Measurements from ENCODE around the gene GCAT. TPM values are rescaled to one million over a fixed set of nuclear protein-coding genes. Genes with fewer than 3 reads are reported as not detected.
A peak's percentile ranks its signal among the peaks of the same experiment; 100 is the strongest.

GCAT gene
- total and polyA plus RNA-seq, 2 of the 4 experiments (the other 2 are of a cell fraction): 20.6 to 32.3 TPM

GRCh38 chr22:37808294-37808657, 542 bp downstream of the GCAT start:
- ChIA-PET CTCF (interaction anchor here (3.2 kb wide), 1 partner anchor 10 kb away, joined by 10 read pairs; no protein-coding TSS in a partner anchor), POLR2A (ENCODE audit: unreplicated experiment) (no interaction called here)
- Histone ChIP-seq H2AFZ (replicated peaks; ENCODE audit: low read length, poor library complexity) (peak overlapping the region; percentile 93), H3K56ac (ENCODE audit: extremely low read depth, insufficient read depth, low read length) (no peak overlapping the region), H3K4ac (ENCODE audit: low read depth, low read length) (0 out of 2 replicates have a peak overlapping the region, but pooled peaks have one; percentile 27), H2AK9ac (replicated peaks; ENCODE audit: low read depth, low read length, poor library complexity) (peak overlapping the region; percentile 13), H2BK5ac (ENCODE audit: low read depth, low read length, poor library complexity, severe bottlenecking) (no peak overlapping the region), H3K9me3 (ENCODE audit: control insufficient read depth, insufficient read depth, low read length) (no peaks in the 10 kb centered on the region), H3K4me2 (ENCODE audit: low read depth, low read length) (peak overlapping the region; percentile 87), H4K8ac (ENCODE audit: low read depth in 2 of 2, low read length in 2 of 2) (peak overlapping the region; percentile 7 to 15; a peak in 1 of 4 replicates), H2BK120ac (ENCODE audit: low read depth, low read length) (no peak overlapping the region), H3K27ac (ENCODE audit: insufficient read depth, low read length) (peak overlapping the region; percentile 42; the same call in 1 of the 2 replicates), H3K18ac (ENCODE audit: low read depth, low read length) (no peak overlapping the region), H2BK20ac (ENCODE audit: low read depth, low read length) (no peak overlapping the region), H3K4me3 (ENCODE audit: insufficient read depth, low read depth, low read length) (peak overlapping the region; percentile 77), H2AK5ac (ENCODE audit: low read depth, low read length) (no peak overlapping the region), H3K4me1 (ENCODE audit: control insufficient read depth, insufficient read depth, low read length) (peaks cover 12% of the 10 kb centered on the region), H3K14ac (replicated peaks; ENCODE audit: low read depth, low read length) (0 out of 2 replicates have a peak overlapping the region, but pooled peaks have one; percentile 23), H3K36me3 (ENCODE audit: control insufficient read depth, insufficient read depth, low read length) (no peaks in the 10 kb centered on the region), H4K20me1 (ENCODE audit: insufficient read depth, low read length) (peaks cover 8% of the 10 kb centered on the region; the same call in 1 of the 2 replicates), H4K5ac (ENCODE audit: low read depth, low read length) (no peak overlapping the region), H4K91ac (ENCODE audit: insufficient read depth, low read depth, low read length) (no peak overlapping the region), H3K9me1 (ENCODE audit: insufficient read depth, low read length) (peaks cover 5% of the 10 kb centered on the region; the same call in 1 of the 2 replicates), H3K9ac (ENCODE audit: low read depth, low read length) (peak overlapping the region; percentile 59), H3K27me3 (ENCODE audit: control insufficient read depth, insufficient read depth, low read length) (no peaks in the 10 kb centered on the region), H3K23ac (ENCODE audit: low read depth, low read length) (peak overlapping the region; percentile 72; the same call in 1 of the 2 replicates), H2BK15ac (ENCODE audit: low read depth, low read length) (no peak overlapping the region), H3K79me1 (ENCODE audit: low read depth in 1 of 2, low read length in 2 of 2) (peaks cover 11 to 44% of the 10 kb centered on the region in 2 experiments; a peak in 3 of 4 replicates)
- BruUV-seq (replicated peaks): no TSS peak
- dilution Hi-C loops (cut with HindIII; ENCODE audit: low sequenced_read_pairs, unreplicated experiment): no loop called here
- in situ Hi-C loops (cut with MboI; ENCODE audit: low sequenced_read_pairs): no loop called here
- DNase-seq: peak; percentile 62
- ATAC-seq (ENCODE audit: low read depth): no peak
- intact Hi-C loops (cut with micrococcal nuclease): loop anchor here (5.0 kb wide), 1 partner anchor 34 kb away; the partner anchor contains the start of gene ANKRD54
- WGBS, 2 experiments (ENCODE audit: extremely low coverage in 2 of 2, insufficient read length in 1 of 2): 2% methylated on average over 6 of the region's 8 CpGs; no CpG with 5 or more reads in 1 of the 2 experiments
- TF ChIP-seq MAZ (IDR thresholded peaks at IDR 0.05; ENCODE audit: borderline replicate concordance, low read depth, low read length) (no peak), BHLHE40 (IDR thresholded peaks at IDR 0.05; ENCODE audit: low read depth, low read length) (peak; percentile 92), SMC3 (IDR thresholded peaks at IDR 0.05; ENCODE audit: low read depth, low read length) (no peak)

All from IMR-90 (cell line).